Femur (tissue), 1 donor: ENCODE measurements around the gene SCN4A.
"Not testable (repeated sequence)": the region's sequence is repeated elsewhere in the genome, so short reads cannot be mapped to it uniquely, and the experiment has no call there.

Experiments
- DNase-seq: peaks from one replicate; pipeline ENCODE4 v3.0.0-alpha.2; 2017

SCN4A gene

DNA sequence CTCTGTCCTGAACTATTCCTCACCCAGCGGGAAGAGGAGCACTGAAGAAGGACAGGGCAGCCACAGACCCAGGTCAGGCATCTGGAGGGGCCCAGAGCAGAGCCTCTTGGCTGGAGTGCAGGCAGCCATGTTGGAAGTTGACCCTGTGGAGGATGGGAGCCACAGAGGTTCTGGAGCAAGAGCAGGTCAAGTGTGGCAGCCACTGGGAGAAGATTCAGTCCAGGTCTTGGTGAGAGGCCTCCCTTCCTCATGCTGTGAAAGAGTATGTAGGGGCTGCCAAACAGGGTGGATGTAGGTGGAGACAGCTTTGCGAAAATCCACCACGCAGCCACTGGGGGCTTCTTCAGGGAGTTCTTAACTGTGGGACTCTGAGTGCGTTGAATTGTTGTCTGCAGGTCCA, 40.0 kb downstream of the SCN4A start:
- no peak for DNase-seq

DNA sequence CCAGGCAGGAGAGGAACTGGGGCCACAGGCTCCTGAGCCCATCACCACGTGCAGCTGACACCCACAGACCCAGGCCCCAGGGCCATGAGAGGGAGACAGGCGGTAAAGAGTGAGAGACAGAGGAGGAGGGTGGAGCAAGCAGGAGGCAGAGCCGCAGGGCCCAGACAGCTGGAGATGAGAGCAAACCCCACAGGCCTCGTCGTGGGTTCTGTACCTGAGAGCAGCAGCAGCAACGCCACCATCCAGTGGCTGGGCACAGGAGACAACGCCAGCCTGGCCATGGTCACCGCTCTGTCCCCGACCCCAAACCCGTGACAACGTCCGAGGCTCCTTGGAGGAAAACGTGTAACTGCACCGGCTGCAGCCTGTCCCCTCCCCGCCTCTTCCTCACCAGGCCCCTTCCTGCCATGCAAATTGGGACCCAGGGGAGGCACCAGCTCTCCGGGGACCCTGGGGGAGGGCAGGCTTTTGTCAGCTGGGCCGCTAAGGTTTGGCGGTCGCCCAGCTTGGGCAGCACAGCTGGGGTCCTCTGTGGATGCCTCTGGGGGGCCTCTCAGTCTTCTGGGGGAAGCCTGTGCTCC, 40.6 kb downstream of the SCN4A start, which contains the start of gene CD79B:
Gene CD79B, minus strand, starts transcription at position 351 of the 581 bp plus-strand sequence. Its CDS starts 70 bp downstream, at position 281.
- DNase-seq = peak; percentile 56

DNA sequence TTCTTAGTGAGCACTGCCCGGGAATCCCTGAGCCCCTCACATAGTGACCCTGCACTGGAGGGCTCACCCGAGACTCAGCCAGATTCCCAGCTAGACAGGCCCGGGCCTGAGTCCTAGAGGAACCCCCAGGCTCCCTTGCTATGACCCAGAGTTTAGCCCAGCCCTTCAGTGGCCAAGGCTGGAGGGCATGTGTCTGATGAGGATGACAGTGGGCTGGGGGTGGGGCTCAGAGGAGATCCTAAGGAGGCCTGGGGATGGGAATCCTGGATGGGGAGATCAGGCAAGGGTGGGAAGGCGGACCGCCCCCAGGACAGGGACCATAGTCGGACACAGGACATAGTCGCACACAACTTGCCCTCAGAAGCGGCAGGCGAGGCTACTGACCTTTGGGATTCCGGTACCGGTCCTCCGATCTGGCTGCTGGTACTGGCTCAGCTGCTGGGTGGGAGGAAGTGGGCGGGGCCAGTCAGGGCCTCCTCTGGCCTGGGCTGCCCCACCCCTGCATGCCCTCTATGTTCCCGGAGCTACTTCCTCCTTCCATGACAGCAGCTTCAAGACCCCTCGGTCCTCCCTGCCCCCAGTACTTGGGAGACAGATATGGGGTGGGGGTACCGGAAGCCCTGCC, 41.7 kb downstream of the SCN4A start:
- peak; percentile 50 for DNase-seq

DNA sequence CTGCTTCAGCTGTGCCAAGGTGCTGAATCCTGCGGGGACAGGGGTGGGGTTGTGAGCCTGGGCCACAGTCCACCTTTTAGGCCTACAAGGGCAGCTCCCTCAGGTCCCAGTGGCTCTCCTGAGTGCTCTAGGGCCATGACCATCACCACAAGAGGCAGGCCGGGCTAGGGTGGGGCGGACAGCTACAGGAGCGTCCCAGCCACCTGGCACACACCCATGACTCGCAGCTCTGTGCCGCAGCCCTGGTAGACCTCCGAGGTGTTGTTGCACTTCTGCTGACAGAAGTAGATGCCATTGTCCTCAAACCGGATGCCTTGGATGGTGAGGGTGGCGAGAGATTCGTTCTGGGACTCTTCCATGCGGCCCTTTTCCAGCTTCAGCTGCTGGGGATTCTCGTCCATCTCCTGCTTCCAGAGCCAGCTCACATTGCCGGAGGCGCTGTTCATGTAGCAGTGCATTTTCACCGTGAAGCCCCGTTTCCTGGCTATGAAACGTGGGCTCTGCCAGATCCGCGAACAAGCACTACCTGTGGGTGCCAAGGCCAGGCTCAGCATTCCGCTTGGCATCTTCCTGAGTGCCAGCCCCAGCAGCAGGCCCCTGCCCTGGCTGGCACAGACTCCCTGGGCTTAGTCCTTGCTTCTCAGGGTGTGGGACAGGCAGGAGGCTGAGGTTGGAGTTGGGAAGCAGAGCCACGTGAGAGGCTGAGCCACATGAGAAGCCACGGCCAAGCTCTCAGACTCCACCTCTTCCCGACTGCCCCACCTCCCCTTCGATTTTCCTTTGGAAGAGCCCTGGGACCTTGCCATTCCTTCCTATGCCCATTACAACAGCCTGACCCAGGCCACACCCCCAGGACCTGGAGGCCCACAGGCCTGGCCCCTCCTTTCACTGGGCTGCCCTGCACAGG, 42.6 kb downstream of the SCN4A start:
- peak; percentile 72 for DNase-seq

DNA sequence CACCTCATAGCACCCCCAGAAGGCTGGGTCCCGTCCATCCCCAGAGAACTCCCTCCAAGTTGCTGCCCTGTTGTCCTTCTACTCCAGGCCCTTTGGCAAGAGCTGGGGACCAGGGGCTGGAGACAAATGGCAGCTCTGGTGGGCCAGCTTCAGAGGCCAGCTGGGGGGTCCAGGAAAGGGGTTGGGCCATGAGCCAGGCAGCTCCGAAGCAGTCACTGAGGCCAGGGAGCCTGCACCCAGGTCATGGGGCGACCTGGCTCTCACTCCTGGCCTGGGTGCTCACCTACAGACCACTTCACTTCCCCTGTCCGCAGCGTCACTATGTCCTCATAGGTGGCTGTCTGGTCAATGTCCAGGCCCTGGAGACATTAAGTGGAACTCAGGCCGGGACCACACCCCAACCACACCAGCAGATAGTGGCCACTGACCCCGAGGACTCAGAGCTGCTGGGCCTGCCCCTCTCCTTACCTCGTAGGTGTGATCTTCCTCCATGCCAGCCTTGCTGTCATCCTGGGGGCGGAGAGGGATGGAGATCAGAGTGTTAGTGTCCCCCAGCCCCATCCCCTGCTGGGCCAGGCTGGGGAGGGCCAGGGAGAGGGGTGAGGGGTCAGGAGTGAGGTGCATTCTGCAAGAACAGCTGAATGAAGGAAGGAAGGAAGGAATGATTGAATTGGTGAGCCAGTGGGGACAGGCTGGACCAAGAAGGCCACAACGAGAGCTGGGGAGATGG, 43.6 kb downstream of the SCN4A start:
- no peak for DNase-seq

GRCh38 chr17:63928172-63928666, 44.5 kb downstream of the SCN4A start:
- no peak for DNase-seq

DNA sequence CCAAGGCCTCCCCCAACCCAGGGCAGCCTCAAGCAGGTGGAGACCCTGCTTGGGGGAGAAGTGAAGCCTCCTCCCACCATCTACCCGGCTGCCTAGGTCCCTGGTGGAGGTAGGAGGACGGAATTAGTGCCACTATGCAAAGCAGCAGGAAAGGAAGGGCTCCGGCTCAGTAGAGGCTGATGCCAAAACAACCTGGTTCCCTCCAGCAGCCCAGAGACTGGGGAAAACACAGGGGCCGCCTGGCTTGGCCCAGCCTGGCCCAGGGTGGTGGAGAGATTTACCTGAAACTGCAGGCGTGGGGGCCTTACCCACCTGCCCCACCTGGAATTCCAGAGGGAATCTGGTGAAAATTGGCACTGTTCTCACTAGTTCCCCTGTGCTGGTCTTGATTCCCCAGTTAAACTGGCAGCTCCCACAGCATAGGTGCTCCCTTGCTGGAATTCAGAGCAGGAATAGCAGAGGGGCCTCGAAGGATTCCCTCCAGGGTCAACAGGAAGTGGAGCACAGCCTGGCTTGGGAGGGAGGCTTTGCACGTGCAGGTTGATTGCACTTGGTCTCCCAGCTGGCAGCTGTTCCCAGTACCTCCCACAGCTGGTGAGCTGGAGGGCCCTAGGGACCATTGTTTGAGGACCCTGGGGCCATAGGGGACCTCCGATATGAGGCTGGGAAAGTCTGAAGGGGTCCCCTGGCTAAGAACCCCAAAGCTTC, 45.1 kb downstream of the SCN4A start:
- no peak for DNase-seq

DNA sequence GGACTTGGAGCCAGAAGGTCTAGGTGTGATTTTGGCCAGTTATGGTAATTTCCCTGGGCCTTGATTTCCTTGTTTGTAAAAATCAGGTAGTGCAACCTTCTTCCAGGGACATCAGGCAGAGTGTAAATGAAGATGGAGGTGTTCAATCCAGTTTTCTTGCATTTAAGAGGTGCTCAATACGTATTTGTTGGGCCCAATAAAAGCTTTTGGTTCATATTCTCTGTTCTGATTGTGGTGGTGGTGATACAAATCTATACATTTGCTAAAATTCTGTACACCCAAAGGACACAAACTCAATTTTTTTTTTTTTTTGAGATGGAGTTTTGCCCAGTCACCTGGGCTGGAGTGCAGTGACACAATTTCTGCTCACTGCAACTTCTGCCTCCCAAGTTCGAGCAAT, 46.6 kb downstream of the SCN4A start:
- DNase-seq = no peak

DNA sequence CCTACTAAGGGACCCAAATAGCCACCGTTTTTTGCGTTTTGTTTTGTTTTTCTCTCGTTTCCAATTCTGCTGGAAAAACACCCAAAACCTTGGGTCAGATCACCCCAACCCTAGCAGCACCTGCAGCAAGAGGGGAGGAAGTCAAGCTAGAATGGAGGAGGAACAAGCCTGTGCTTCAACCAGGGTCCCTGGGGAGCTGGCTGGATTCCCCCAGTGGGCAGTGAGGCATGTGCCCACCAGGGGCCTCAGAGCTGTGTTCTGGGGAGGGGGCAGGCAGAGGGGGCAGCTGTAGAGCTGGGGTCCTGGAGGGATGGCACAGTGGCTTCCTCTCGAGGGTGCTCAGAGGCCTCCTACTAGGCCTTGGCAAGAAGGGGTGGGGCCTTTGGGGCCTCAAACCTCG, 47.1 kb downstream of the SCN4A start:
- peak; percentile 63 for DNase-seq

DNA sequence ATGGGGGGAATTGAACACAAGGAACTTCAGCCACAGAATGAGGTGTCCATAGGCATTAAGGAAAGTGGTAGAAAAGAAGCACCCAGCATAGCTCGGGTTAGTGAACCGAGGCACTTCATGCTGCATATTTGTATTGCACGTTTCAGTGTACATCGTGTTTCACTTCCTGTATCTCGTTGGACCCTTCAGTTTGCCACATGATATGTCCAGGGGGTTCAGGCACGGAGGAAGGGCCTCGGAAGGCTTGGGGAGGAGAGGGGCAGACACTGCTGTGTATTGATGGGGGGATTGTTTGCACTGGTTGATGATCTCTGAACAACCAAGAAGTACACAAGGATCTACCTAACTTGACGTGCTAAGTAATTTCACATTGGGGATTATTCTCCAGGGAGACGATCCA, 50.3 kb downstream of the SCN4A start:
- not testable (repeated sequence) for DNase-seq

DNA sequence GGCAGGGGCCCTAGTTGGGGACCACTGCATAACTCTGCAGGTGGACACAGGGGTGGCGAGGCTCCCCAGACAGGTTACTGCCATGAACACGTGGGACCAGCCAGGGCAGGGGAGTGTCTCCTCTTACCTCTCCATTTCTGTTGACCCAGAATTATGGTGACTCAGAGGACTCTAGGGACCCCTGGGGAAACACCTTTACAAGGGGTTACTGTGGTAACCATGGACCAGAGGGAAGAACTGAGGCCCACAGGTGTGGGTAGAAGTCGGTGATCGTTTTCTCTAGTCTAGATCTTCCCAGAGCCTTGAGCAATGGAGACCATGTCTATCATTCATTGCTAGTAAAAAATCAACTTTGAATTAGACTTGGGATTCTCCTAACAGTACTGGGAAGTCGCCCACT, 51.9 kb downstream of the SCN4A start:
- not testable (repeated sequence) for DNase-seq

DNA sequence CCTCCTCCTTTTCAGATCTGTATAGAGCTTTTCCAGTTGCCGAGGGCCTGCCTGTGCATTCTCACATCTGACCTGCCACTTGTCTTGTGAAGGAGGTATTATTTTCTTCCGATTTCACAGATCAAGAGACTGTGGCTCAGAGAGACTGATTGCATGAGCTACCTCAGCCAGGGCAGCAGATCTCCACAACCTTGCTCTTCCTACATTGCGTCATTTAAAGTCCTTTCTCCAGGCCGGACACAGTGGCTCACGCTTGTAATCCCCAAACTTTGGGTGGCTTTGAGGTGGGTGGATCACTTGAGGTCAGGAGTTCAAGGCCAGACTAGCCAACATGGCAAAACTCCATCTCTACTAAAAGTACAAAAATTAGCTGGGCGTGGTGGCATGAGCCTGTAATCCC, 52.7 kb downstream of the SCN4A start:
- DNase-seq = not testable (repeated sequence)

DNA sequence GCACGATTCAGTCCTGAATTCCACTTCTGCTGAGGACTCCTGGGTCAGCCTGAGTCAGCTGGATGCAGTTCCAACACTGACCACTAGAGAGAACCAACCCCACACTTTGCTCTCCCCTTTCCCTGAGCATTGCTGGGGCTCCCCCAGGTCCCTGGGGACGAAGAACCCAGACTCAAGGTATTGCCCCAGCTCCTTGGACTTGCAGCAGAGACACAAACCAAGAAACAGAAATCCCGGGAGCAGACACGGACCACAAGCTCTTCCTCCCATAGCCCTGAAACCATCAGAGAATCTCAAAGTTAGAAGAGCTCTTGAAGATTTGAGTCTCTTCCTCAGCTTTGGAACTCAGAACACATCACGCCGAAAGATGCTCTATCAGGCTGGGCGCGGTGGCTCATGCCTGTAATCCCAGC, 53.4 kb downstream of the SCN4A start:
- DNase-seq = peak; percentile 64

DNA sequence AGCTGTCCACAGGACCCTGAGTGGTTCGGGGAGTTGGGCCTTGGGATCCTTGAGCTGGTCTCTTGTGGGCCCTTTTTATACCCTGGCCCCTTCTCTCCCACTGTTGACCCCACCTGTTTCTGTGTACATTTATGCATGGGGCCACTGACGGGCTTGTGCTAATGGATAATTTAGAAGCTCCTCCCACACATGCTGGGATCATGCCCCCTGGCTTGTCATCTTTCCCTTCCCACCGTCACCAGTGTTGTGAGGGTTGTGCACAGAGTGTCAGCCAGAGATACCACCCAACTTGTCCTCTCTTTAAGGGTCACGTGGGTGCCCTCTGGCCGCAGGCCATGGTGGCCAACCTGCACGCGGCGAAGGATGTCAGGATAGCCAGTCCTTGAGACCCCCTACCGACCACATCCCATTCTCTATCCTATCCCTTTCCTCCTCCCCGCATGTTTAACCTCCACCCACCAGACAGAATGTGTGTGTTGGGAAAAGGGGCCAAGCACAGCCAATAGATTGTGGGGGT, 53.9 kb downstream of the SCN4A start, which contains the start of gene GH1:
Gene GH1, minus strand, starts transcription at position 51 of the 517 bp plus-strand sequence. CDS start 63 bp downstream, outside the sequence.
- not testable (repeated sequence) for DNase-seq

GRCh38 chr17:63918305-63918704, 54.4 kb downstream of the SCN4A start:
- DNase-seq = no peak

GRCh38 chr17:63917646-63918045, 55.1 kb downstream of the SCN4A start:
- no peak for DNase-seq

DNA sequence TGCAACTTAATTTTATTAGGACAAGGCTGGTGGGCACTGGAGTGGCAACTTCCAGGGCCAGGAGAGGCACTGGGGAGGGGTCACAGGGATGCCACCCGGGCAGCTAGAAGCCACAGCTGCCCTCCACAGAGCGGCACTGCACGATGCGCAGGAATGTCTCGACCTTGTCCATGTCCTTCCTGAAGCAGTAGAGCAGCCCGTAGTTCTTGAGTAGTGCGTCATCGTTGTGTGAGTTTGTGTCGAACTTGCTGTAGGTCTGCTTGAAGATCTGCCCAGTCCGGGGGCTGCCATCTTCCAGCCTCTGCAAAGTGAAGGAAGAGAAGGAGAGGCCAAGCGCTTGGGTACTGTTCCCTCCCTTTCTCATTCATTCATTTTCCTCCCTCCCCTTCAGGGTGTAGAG, 55.5 kb downstream of the SCN4A start:
- DNase-seq = not testable (repeated sequence)

- DNase-seq = no peak
These were observed 56.0 kb downstream of the SCN4A start for GRCh38 chr17:63916566-63917185.

DNA sequence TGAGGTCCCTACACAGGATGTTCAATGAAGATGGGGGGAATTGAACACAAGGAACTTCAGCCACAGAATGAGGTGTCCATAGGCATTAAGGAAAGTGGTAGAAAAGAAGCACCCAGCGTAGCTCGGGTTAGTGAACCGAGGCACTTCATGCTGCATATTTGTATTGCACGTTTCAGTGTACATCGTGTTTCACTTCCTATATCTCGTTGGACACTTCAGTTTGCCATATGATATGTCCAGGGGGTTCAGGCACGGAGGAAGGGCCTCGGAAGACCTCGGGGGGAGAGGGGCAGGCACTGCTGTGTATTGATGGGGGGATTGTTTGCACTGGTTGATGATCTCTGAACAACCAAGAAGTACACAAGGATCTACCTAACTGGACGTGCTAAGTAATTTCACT, 57.0 kb downstream of the SCN4A start:
- not testable (repeated sequence) for DNase-seq

- DNase-seq = no peak
These were observed 58.2 kb downstream of the SCN4A start for GRCh38 chr17:63914471-63914870.

- no peak for DNase-seq
These were observed 61.0 kb downstream of the SCN4A start for GRCh38 chr17:63911657-63912100.
